ENCODE results near the gene SCN8A.

SCN8A gene

DNA sequence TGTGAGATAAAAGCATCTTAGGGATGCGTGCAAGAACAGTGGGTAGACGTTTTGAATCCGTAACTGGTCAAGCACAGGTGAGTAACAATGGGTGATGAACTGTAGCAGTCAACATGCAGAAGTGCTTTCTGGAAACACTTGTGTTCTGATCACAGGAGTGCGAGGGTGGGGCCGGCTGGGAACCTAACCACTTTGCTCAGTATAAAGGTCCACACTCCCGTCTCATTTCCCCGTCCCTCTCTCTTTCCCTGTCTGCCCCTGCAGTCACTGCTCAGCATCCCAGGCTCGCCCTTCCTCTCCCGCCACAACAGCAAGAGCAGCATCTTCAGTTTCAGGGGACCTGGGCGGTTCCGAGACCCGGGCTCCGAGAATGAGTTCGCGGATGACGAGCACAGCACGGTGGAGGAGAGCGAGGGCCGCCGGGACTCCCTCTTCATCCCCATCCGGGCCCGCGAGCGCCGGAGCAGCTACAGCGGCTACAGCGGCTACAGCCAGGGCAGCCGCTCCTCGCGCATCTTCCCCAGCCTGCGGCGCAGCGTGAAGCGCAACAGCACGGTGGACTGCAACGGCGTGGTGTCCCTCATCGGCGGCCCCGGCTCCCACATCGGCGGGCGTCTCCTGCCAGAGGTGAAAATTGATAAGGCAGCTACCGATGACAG, 130.4 kb downstream of the SCN8A start:
- DNase-seq (ENCODE audit: low read depth): no peak

DNA sequence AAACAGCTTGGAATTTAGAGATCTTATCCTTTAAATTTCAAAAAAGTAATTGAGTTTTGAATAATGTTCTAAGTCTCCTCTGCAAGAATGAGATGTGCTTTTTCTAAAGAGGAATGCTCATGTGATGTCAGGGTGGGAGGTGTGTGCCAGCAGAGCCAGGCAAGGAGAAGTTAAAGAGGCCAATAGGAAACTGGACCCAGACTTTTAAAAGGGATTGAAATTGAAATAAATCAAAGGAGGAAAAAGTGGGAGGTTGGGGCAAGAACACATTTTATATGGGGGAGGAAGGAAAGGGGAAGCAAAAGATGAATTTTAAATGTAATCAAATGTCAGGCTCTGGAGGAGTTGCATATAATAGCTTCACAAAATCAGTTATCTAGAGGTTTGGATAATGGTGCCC, 131.4 kb downstream of the SCN8A start:
- DNase-seq (ENCODE audit: low read depth): no peak

GRCh38 chr12:51726161-51726560, 135.1 kb downstream of the SCN8A start:
- DNase-seq (ENCODE audit: low read depth): no peak

DNA sequence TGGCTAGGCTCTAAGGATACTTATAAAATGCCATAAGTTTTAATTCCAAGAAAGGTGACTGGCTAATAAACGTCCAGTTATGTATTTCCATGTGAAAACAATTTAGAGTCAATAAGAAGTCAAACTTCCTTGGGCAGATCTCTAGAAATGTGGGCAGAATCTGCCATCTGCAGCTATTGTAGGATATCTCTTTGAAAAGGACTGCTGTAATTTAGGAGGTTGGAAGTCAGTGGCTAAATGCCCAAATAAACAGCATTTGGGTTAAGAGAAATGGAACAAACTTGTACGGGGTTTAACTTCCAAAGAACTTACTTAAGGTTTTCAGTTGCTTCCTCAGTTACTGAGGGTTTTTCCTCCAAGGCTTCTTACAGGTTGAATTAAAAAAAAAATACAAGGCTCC, 135.9 kb downstream of the SCN8A start:
- no peak for DNase-seq (ENCODE audit: low read depth)

DNA sequence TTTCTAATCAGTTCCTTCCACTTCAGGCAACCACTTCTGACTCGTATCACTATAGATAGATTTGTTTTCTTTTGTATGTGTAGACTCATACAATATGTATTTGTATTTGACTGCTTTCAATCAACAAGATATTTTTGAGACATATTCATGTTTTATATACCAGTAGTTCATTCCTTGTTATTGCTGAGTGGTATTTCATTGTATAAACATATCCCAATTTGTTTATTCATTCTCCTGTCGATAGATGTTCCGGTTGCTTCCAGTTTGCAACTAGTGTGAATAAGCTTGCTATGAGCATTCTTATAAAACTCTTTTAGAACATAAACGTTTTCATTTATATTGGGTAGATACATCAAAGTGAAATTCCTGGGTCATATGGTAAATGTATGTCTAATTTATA, 138.3 kb downstream of the SCN8A start:
- no peak for DNase-seq (ENCODE audit: low read depth)

GRCh38 chr12:51730745-51731144, 139.7 kb downstream of the SCN8A start:
- no peak for DNase-seq (ENCODE audit: low read depth)

DNA sequence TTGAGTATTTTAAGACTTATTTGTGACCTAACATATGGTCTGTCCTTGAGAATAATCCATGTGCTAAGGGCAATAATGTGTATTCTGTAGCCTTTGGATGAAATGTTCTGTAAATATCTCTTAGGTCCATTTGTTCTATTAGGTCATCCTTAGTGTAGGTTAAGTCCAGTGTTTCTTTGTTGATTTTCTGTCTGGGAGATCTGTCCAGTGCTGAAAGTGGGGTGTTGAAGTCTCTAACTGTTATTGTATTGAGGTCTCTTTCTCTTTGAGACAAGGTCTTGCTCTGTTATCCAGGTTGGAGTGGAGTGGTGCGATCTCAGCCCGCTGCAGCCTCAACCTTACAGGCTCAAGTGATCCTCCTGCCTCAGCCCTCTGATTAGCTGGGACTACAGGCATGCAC, 149.5 kb downstream of the SCN8A start:
- no peak for DNase-seq (ENCODE audit: low read depth)

DNA sequence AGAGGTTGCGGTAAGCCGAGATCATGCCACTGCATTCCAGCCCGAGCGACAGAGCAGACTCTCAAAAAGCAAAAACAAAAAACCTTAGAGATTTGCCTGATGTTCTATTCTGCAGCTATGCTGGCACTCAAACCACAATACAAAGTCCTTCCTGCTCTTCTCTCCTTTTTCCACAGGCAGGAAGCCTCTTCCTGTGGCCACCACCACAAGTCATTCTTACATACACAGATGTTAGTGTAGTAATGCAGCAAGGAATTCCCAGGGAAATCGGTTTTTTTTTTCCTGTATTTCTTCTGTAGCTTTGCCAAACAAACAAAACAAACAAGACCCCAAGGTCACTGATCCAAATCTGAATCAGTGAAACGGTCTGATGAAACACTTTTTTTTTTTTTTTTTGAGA, 153.2 kb downstream of the SCN8A start:
- no peak for DNase-seq (ENCODE audit: low read depth)

GRCh38 chr12:51744957-51745356, 153.9 kb downstream of the SCN8A start:
- no peak for DNase-seq (ENCODE audit: low read depth)

DNA sequence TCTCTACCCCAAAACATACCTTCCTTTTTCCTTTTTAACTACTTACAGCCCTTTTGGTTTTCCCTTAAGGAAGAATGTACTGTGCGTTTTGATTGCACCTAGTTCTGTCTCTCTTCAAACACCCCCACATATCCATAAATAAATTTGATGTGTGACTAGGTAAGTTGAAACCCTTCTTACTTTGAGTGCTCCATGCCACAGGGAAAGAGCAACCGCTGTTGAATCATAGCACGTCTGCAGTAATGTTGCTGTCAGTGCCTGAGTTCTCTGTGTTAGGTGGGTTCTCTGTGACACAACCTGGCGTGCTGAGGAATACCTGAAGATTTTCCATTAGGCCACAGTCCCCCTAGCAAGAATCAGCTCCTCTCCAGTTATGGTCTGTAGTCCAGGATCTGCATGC, 155.4 kb downstream of the SCN8A start:
- no peak for DNase-seq (ENCODE audit: low read depth)

GRCh38 chr12:51748235-51748634, 157.2 kb downstream of the SCN8A start:
- no peak for DNase-seq (ENCODE audit: low read depth)

GRCh38 chr12:51749206-51749985, 158.4 kb downstream of the SCN8A start:
- no peak for DNase-seq (ENCODE audit: low read depth)

- DNase-seq (ENCODE audit: low read depth): no peak
Measured at GRCh38 chr12:51749986-51750317, 158.9 kb downstream of the SCN8A start.

DNA sequence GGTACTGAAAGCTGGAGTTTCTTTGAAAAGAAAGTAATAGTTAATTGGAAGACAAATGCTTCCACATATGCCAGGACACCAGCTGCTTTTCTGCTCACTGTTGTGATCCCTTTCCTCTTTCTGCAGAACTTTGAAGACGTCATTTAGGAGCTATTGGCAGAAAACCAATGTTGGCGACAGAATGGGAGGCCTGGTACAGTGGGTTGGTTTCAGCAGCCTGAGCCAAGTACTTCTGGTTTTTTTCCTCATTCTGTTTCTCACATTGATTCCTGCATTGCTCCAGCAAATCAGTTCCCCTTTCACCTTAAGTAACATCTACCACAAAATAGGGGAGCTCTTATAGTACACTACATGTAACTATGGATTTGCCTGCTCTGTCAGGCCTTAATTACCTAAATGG, 160.6 kb downstream of the SCN8A start:
- no peak for DNase-seq (ENCODE audit: low read depth)

DNA sequence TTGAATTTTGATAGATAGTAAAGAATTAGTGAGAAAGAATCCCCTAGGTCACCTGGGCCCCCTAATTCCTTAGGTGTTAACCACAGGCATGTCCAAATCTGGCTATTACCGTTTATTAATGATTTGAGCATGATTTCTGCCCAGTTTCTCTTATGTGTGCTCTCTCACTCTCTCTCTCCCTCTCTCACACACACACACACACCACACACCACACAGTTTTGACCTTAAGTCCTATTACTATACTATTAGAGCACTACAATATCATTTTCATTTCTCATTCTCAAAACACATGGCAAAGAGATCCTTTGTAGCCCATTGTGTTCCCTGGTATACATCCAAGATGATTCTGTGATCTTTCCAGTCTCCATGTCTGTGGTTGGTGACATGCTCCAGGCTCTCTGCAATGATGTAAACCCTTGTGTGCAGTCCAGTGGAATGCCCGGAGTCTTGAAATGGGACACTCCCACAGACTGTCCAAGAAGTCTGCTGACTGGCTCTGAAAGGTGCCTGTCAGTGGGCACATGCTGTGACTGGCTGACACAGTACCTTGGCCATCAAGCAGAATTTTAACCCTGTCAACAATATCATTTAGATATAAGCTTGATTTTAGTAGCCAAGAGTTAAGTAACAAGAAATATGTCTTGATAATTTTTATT, 161.3 kb downstream of the SCN8A start:
- peak; percentile 90 for DNase-seq (ENCODE audit: low read depth)

GRCh38 chr12:51753980-51754675, 163.1 kb downstream of the SCN8A start:
- no peak for DNase-seq (ENCODE audit: low read depth)

GRCh38 chr12:51755251-51755650, 164.2 kb downstream of the SCN8A start:
- no peak for DNase-seq (ENCODE audit: low read depth)

- no peak for DNase-seq (ENCODE audit: low read depth)
Measured at GRCh38 chr12:51759175-51759574, 168.1 kb downstream of the SCN8A start.

GRCh38 chr12:51759695-51760094, 168.7 kb downstream of the SCN8A start:
- DNase-seq (ENCODE audit: low read depth): no peak

DNA sequence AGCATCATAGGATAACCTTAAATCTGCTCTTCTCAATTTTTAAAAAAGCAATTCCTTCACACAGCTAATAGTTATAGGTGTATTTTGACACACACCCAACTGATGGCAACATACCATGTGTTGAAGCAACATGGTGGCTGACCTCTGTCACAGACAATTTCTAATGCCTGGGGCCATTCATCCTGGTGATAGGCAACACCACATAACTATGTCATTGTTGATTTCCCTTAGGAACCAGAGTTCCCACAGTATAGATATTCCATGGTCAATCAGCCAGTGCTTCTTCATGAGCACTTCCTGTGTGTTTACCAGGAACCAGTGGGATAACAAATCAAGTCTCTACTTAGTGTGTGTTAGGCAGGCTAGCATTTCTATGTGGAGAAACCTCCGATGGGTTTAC, 169.2 kb downstream of the SCN8A start:
- no peak for DNase-seq (ENCODE audit: low read depth)

GRCh38 chr12:51763743-51764142, 172.7 kb downstream of the SCN8A start:
- no peak for DNase-seq (ENCODE audit: low read depth)

- DNase-seq (ENCODE audit: low read depth): no peak
Measured at GRCh38 chr12:51766067-51766676, 175.1 kb downstream of the SCN8A start.
